WTC11 (cell line): ENCODE measurements around the gene NCOA6. TPM values are rescaled to one million over a fixed set of nuclear protein-coding genes. Genes with fewer than 3 reads are reported as not detected.

Experiments
- CBFB ChIP-seq: sonication (generic); formaldehyde crosslinking; IDR thresholded peaks from 2 replicates; pipeline ENCODE4 v1.8.1; 2022; ENCODE audit warnings: mild to moderate bottlenecking, low read depth, missing genetic modification reagents
- CDX4 ChIP-seq: fragments of 250-450 bp; sonication (Bioruptor Pico); IDR thresholded peaks from 2 replicates; pipeline ENCODE4 v1.9.0; 2021; ENCODE audit warnings: moderate library complexity, mild to moderate bottlenecking, inconsistent platforms, borderline replicate concordance
- E2F4 ChIP-seq: sonication (generic); formaldehyde crosslinking; IDR thresholded peaks from 2 replicates; pipeline ENCODE4 v1.8.1; 2022; ENCODE audit warnings: low read depth, mild to moderate bottlenecking, moderate library complexity, missing genetic modification reagents, borderline replicate concordance
- IRF2 ChIP-seq: sonication (generic); formaldehyde crosslinking; IDR thresholded peaks from 2 replicates; pipeline ENCODE4 v1.8.0; 2022; ENCODE audit warnings: low read depth, missing genetic modification reagents, borderline replicate concordance
- NR2C2 ChIP-seq: sonication (generic); formaldehyde crosslinking; IDR thresholded peaks from 2 replicates; pipeline ENCODE4 v1.8.0; 2022; ENCODE audit warnings: mild to moderate bottlenecking, missing genetic modification reagents
- TEAD1 ChIP-seq: sonication (generic); formaldehyde crosslinking; IDR thresholded peaks from 2 replicates; pipeline ENCODE4 v1.8.0; 2022; ENCODE audit warnings: mild to moderate bottlenecking, missing genetic modification reagents
- TP53 ChIP-seq: sonication (generic); formaldehyde crosslinking; IDR thresholded peaks from 2 replicates; pipeline ENCODE4 v1.8.1; 2023; ENCODE audit warnings: mild to moderate bottlenecking, missing genetic modification reagents
- ZNF219 ChIP-seq: sonication (generic); formaldehyde crosslinking; IDR thresholded peaks from 2 replicates; pipeline ENCODE4 v1.8.0; 2023; ENCODE audit warnings: missing genetic modification reagents, mild to moderate bottlenecking, borderline replicate concordance
- total RNA-seq: library from RNA; stranded (reverse); gene quantifications from 3 replicates; pipeline ENCODE4 v1.2.3, GENCODE V29; 2021
- TF ChIP-seq, protein P1 (sequence below): sonication (generic); formaldehyde crosslinking; IDR thresholded peaks from 2 replicates; pipeline ENCODE4 v1.8.0; 2023; ENCODE audit warnings: missing genetic modification reagents, mild to moderate bottlenecking, borderline replicate concordance
- TF ChIP-seq, protein P2 (sequence below): sonication (generic); formaldehyde crosslinking; IDR thresholded peaks from 2 replicates; pipeline ENCODE4 v1.8.1; 2023; ENCODE audit warnings: mild to moderate bottlenecking, missing genetic modification reagents, moderate library complexity
- TF ChIP-seq, protein P3 (sequence below): sonication (generic); formaldehyde crosslinking; IDR thresholded peaks from 2 replicates; pipeline ENCODE4 v1.8.0; 2023; ENCODE audit warnings: mild to moderate bottlenecking, missing genetic modification reagents
- TF ChIP-seq, protein P4 (sequence below): sonication (generic); formaldehyde crosslinking; conservative IDR thresholded peaks from 2 replicates; pipeline ENCODE4 v1.8.1; 2023; ENCODE audit warnings: mild to moderate bottlenecking, low read depth, missing genetic modification reagents, moderate library complexity
- TF ChIP-seq, protein P5 (sequence below): fragments of 250-450 bp; sonication (Bioruptor Pico); IDR thresholded peaks from 2 replicates; pipeline ENCODE4 v1.9.0; 2021; ENCODE audit warnings: mild to moderate bottlenecking

Gene NCOA6
- total RNA-seq, 1 experiment from 2014 or later: 10.1 TPM

DNA sequence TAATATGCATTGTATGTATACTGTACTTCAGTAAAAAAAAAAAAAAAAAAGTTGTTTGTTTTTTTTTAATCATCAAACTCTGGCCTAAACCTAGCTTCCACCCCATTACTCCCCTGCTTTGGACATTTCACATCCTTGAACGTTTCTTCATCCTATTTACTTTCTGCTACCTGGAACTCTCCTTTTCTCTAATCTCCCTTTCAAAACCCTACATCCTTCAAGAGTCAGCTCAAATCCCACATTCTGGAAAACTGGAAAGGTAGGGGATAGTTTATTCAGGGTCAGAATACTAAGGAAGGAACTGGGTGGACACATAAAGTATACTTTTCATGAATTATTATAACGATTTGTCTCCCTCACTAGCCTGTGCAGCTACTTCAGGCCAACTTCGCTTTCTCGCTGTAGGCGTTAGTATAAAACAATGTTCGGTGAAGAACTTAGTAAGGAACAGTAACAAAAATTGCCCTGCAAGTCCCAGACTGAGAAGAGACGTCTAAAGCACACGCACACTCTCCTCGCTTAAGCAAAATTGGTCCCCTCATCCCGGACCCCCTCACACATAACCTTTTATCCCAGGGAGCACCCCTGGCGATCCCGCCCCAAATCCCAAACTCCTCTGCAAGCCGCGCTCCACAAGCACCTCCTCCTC lies 149.3 kb downstream of the NCOA6 start (continued):
- TF ChIP-seq, protein P1, sequence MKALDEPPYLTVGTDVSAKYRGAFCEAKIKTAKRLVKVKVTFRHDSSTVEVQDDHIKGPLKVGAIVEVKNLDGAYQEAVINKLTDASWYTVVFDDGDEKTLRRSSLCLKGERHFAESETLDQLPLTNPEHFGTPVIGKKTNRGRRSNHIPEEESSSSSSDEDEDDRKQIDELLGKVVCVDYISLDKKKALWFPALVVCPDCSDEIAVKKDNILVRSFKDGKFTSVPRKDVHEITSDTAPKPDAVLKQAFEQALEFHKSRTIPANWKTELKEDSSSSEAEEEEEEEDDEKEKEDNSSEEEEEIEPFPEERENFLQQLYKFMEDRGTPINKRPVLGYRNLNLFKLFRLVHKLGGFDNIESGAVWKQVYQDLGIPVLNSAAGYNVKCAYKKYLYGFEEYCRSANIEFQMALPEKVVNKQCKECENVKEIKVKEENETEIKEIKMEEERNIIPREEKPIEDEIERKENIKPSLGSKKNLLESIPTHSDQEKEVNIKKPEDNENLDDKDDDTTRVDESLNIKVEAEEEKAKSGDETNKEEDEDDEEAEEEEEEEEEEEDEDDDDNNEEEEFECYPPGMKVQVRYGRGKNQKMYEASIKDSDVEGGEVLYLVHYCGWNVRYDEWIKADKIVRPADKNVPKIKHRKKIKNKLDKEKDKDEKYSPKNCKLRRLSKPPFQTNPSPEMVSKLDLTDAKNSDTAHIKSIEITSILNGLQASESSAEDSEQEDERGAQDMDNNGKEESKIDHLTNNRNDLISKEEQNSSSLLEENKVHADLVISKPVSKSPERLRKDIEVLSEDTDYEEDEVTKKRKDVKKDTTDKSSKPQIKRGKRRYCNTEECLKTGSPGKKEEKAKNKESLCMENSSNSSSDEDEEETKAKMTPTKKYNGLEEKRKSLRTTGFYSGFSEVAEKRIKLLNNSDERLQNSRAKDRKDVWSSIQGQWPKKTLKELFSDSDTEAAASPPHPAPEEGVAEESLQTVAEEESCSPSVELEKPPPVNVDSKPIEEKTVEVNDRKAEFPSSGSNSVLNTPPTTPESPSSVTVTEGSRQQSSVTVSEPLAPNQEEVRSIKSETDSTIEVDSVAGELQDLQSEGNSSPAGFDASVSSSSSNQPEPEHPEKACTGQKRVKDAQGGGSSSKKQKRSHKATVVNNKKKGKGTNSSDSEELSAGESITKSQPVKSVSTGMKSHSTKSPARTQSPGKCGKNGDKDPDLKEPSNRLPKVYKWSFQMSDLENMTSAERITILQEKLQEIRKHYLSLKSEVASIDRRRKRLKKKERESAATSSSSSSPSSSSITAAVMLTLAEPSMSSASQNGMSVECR (CRISPR knock-in tag): no peak
- TF ChIP-seq, protein P2, sequence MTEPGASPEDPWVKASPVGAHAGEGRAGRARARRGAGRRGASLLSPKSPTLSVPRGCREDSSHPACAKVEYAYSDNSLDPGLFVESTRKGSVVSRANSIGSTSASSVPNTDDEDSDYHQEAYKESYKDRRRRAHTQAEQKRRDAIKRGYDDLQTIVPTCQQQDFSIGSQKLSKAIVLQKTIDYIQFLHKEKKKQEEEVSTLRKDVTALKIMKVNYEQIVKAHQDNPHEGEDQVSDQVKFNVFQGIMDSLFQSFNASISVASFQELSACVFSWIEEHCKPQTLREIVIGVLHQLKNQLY (CRISPR knock-in tag): no peak
- TF ChIP-seq ZNF219 (CRISPR knock-in tag) (no peak), E2F4 (CRISPR knock-in tag) (no peak), CBFB (CRISPR knock-in tag) (no peak), IRF2 (no peak), TEAD1 (CRISPR knock-in tag) (no peak), TP53 (CRISPR knock-in tag) (no peak), CDX4 (no peak), NR2C2 (CRISPR knock-in tag) (no peak)
- TF ChIP-seq, protein P3, sequence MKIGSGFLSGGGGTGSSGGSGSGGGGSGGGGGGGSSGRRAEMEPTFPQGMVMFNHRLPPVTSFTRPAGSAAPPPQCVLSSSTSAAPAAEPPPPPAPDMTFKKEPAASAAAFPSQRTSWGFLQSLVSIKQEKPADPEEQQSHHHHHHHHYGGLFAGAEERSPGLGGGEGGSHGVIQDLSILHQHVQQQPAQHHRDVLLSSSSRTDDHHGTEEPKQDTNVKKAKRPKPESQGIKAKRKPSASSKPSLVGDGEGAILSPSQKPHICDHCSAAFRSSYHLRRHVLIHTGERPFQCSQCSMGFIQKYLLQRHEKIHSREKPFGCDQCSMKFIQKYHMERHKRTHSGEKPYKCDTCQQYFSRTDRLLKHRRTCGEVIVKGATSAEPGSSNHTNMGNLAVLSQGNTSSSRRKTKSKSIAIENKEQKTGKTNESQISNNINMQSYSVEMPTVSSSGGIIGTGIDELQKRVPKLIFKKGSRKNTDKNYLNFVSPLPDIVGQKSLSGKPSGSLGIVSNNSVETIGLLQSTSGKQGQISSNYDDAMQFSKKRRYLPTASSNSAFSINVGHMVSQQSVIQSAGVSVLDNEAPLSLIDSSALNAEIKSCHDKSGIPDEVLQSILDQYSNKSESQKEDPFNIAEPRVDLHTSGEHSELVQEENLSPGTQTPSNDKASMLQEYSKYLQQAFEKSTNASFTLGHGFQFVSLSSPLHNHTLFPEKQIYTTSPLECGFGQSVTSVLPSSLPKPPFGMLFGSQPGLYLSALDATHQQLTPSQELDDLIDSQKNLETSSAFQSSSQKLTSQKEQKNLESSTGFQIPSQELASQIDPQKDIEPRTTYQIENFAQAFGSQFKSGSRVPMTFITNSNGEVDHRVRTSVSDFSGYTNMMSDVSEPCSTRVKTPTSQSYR (CRISPR knock-in tag): no peak
- TF ChIP-seq, protein P4, sequence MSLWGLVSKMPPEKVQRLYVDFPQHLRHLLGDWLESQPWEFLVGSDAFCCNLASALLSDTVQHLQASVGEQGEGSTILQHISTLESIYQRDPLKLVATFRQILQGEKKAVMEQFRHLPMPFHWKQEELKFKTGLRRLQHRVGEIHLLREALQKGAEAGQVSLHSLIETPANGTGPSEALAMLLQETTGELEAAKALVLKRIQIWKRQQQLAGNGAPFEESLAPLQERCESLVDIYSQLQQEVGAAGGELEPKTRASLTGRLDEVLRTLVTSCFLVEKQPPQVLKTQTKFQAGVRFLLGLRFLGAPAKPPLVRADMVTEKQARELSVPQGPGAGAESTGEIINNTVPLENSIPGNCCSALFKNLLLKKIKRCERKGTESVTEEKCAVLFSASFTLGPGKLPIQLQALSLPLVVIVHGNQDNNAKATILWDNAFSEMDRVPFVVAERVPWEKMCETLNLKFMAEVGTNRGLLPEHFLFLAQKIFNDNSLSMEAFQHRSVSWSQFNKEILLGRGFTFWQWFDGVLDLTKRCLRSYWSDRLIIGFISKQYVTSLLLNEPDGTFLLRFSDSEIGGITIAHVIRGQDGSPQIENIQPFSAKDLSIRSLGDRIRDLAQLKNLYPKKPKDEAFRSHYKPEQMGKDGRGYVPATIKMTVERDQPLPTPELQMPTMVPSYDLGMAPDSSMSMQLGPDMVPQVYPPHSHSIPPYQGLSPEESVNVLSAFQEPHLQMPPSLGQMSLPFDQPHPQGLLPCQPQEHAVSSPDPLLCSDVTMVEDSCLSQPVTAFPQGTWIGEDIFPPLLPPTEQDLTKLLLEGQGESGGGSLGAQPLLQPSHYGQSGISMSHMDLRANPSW (CRISPR knock-in tag): no peak
- TF ChIP-seq, protein P5, sequence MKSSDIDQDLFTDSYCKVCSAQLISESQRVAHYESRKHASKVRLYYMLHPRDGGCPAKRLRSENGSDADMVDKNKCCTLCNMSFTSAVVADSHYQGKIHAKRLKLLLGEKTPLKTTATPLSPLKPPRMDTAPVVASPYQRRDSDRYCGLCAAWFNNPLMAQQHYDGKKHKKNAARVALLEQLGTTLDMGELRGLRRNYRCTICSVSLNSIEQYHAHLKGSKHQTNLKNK (CRISPR knock-in tag): no peak
